Measurements from ENCODE around the gene PIK3R3. TPM values are rescaled to one million over a fixed set of nuclear protein-coding genes. Genes with fewer than 3 reads are reported as not detected.

PIK3R3 gene
- total and polyA plus RNA-seq, 9 of the 15 experiments (the other 6 are each of a cell fraction or from before 2014, with no cell fraction given): 1.4 to 7.7 (median 4.6) TPM

DNA sequence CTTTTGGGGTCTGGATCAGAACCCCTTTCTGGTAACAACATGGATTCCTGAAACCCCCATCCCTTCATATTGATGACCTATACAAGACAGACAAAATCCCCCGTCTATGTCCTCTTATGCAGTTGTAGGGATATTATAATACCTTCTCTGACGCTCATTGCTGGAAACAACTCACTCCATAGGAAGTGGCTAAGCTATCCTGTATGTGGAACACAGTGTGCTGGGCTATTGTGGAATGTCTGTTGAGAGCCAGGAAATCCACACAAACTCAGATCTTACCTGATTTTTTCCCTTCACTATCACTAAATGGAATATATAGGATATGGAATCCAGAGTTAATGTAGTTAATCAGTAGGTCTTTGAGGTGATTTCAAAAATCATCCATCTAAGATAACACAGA lies 17.7 kb upstream of the PIK3R3 start:
- TF ChIP-seq, protein P1, sequence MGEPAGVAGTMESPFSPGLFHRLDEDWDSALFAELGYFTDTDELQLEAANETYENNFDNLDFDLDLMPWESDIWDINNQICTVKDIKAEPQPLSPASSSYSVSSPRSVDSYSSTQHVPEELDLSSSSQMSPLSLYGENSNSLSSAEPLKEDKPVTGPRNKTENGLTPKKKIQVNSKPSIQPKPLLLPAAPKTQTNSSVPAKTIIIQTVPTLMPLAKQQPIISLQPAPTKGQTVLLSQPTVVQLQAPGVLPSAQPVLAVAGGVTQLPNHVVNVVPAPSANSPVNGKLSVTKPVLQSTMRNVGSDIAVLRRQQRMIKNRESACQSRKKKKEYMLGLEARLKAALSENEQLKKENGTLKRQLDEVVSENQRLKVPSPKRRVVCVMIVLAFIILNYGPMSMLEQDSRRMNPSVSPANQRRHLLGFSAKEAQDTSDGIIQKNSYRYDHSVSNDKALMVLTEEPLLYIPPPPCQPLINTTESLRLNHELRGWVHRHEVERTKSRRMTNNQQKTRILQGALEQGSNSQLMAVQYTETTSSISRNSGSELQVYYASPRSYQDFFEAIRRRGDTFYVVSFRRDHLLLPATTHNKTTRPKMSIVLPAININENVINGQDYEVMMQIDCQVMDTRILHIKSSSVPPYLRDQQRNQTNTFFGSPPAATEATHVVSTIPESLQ (CRISPR knock-in tag; IDR thresholded peaks at IDR 0.05): no peak
- TF ChIP-seq ILK (tag; IDR thresholded peaks at IDR 0.05; ENCODE audit: borderline replicate concordance, low read depth) (no peak), MAFK (IDR thresholded peaks at IDR 0.05; ENCODE audit: low read length) (no peak), FOXK1 (CRISPR knock-in tag; IDR thresholded peaks at IDR 0.05; ENCODE audit: borderline replicate concordance) (no peak), TAF1 (IDR thresholded peaks at IDR 0.05; ENCODE audit: control insufficient read depth, extremely low read depth, insufficient read depth, low read length, severe bottlenecking) (no peak), YY1 (IDR thresholded peaks at IDR 0.05; ENCODE audit: borderline replicate concordance in 1 of 3, control insufficient read depth in 1 of 3, extremely low read depth in 1 of 3, insufficient read depth in 3 of 3, insufficient read length in 1 of 3, insufficient replicate concordance in 2 of 3, low read depth in 1 of 3, low read length in 2 of 3) (no peak), L3MBTL2 (IDR thresholded peaks at IDR 0.05) (no peak), SRSF9 (IDR thresholded peaks at IDR 0.05; ENCODE audit: borderline replicate concordance, low read depth, low read length) (no peak), ZNF347 (CRISPR knock-in tag; IDR thresholded peaks at IDR 0.05; ENCODE audit: low read depth) (no peak), ZNF764 (CRISPR knock-in tag; IDR thresholded peaks at IDR 0.05; ENCODE audit: low read depth) (no peak), TCF7L2 (IDR thresholded peaks at IDR 0.05; ENCODE audit: low read depth, low read length) (no peak), SMARCE1 (IDR thresholded peaks at IDR 0.05) (no peak), CC2D1A (IDR thresholded peaks at IDR 0.05) (no peak)
- TF ChIP-seq, protein P2, sequence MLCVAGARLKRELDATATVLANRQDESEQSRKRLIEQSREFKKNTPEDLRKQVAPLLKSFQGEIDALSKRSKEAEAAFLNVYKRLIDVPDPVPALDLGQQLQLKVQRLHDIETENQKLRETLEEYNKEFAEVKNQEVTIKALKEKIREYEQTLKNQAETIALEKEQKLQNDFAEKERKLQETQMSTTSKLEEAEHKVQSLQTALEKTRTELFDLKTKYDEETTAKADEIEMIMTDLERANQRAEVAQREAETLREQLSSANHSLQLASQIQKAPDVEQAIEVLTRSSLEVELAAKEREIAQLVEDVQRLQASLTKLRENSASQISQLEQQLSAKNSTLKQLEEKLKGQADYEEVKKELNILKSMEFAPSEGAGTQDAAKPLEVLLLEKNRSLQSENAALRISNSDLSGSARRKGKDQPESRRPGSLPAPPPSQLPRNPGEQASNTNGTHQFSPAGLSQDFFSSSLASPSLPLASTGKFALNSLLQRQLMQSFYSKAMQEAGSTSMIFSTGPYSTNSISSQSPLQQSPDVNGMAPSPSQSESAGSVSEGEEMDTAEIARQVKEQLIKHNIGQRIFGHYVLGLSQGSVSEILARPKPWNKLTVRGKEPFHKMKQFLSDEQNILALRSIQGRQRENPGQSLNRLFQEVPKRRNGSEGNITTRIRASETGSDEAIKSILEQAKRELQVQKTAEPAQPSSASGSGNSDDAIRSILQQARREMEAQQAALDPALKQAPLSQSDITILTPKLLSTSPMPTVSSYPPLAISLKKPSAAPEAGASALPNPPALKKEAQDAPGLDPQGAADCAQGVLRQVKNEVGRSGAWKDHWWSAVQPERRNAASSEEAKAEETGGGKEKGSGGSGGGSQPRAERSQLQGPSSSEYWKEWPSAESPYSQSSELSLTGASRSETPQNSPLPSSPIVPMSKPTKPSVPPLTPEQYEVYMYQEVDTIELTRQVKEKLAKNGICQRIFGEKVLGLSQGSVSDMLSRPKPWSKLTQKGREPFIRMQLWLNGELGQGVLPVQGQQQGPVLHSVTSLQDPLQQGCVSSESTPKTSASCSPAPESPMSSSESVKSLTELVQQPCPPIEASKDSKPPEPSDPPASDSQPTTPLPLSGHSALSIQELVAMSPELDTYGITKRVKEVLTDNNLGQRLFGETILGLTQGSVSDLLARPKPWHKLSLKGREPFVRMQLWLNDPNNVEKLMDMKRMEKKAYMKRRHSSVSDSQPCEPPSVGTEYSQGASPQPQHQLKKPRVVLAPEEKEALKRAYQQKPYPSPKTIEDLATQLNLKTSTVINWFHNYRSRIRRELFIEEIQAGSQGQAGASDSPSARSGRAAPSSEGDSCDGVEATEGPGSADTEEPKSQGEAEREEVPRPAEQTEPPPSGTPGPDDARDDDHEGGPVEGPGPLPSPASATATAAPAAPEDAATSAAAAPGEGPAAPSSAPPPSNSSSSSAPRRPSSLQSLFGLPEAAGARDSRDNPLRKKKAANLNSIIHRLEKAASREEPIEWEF (CRISPR knock-in tag; IDR thresholded peaks at IDR 0.05): no peak
- TF ChIP-seq, protein P3, sequence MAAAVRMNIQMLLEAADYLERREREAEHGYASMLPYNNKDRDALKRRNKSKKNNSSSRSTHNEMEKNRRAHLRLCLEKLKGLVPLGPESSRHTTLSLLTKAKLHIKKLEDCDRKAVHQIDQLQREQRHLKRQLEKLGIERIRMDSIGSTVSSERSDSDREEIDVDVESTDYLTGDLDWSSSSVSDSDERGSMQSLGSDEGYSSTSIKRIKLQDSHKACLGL (CRISPR knock-in tag; IDR thresholded peaks at IDR 0.05; ENCODE audit: borderline replicate concordance, poor library complexity, severe bottlenecking): no peak
- H3K27me3 ChIP-seq (ENCODE audit: control insufficient read depth in 2 of 2, insufficient read depth in 2 of 2, low read length in 2 of 2): no peaks in the 10 kb centered on the region
- H3K4me1 ChIP-seq (replicated peaks in 1 of 2; ENCODE audit: control insufficient read depth in 2 of 2, insufficient read depth in 2 of 2, low read length in 2 of 2): peaks cover 7 to 15% of the 10 kb centered on the region in 2 experiments; a peak in 3 of 5 replicates
- H3K9me3 ChIP-seq (replicated peaks; ENCODE audit: control insufficient read depth, insufficient read depth, low read depth, low read length): 0 out of 2 replicates have a peak, but pooled peaks cover 3% of the 10 kb centered on the region
- H3K79me2 ChIP-seq (ENCODE audit: control insufficient read depth, insufficient read depth, low read length): no peaks in the 10 kb centered on the region
- ChIA-PET POLR2A (interaction anchor here (0.8 to 2.0 kb wide), 3 partner anchors 8 to 129 kb away, joined by 3 to 5 read pairs (median 3); no protein-coding TSS in a partner anchor), CTCF (ENCODE audit: low intra/inter-chr PET ratio) (no interaction called here)
- in situ Hi-C loops (cut with MboI): no loop called here
- no peaks in the 10 kb centered on the region for H3K9me1 ChIP-seq (ENCODE audit: control insufficient read depth, insufficient read depth, low read length)
- intact Hi-C loops (cut with micrococcal nuclease): no loop called here
- no peaks in the 10 kb centered on the region for H4K20me1 ChIP-seq (replicated peaks; ENCODE audit: control insufficient read depth, insufficient read depth, low read length)
- FAIRE-seq (no peak), DNase-seq (ENCODE audit: extremely low read depth in 1 of 4, low spot score in 3 of 4) (no peak), ATAC-seq (no peak)
- H3K36me3 ChIP-seq (ENCODE audit: control insufficient read depth, insufficient read depth, low read length): no peaks in the 10 kb centered on the region
- WGBS (ENCODE audit: insufficient coverage, low coverage, missing lambda C conversion rate): 52% methylated on average over 2 of the region's 2 CpGs
- no peak overlapping the region for H3K4me3 ChIP-seq
- no peak overlapping the region for H3K4me2 ChIP-seq (ENCODE audit: insufficient read depth, low read length)
- no peak overlapping the region; the same call in 1 of the 2 replicates for H2AFZ ChIP-seq (ENCODE audit: low read depth, low read length)
- H3K9ac ChIP-seq (ENCODE audit: insufficient read depth in 1 of 2, low read depth in 2 of 2, low read length in 2 of 2): no peak overlapping the region
- H3K27ac ChIP-seq (ENCODE audit: extremely low read depth, low read depth, low read length): no peak overlapping the region
- no TSS peak for BruUV-seq (replicated peaks)

Measured in K562 (cell line).